ENCODE measurements around the gene GPR42.
"Not testable (repeated sequence)": the region's sequence is repeated elsewhere in the genome, so short reads cannot be mapped to it uniquely, and the experiment has no call there.

Gene GPR42

DNA sequence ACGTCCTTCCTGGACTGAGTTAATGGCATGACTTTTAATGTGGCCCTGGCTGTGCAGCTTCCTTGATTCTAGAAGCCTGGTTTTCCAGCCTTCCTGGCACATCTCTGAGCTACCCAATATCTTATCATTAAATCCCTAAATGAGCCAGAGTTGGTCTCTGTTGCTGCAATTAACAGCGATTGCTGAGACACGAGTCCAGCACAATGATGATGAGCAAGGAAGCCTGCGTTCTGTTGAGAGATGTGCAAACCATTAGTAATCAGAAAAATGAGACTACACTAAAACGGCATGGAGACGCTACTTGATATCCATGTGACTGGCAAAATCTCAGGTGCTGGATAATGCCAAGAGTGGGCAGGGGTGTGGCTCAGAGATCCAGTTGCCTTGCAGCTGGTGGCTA is 26.2 kb downstream of the GPR42 start:
- no peak for DNase-seq

DNA sequence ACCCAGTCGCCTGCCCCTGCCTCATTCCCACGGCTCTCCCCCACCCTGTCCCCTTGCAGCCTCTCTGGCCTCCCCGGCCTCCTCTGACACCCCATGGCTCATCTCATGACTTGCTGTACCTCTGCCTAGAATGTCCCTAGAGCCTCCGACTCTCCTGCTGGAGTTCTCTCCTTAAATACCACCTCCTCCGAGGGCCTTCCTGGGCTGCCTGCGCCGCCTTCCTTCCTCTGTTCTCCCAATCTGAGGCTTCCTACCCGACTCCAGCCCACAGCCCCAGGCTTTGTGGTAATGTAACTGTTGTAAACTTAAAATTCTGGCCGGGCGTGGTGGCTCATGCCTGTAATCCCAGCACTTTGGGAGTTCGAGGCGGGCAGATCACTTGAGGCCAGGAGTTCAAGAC is 27.7 kb downstream of the GPR42 start:
- DNase-seq, result no peak

DNA sequence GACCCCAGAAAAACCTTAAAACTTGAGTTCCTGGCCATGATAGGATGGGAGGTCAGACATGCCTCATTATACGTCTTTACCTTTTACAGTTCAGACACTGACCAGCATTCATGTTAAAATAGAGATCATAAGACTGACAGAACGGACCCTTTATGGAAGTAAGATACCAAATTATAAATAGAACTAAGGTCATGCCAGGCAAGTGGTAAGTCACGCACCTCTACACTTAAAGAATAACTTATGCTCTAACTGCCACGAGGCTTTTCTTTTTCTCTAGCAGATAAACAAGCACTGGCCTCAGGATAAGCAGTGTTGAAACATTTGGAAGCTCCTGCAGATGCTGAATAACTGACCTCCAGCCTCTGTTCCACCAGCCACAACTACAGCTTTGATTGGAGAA is 28.4 kb downstream of the GPR42 start:
- no peak for DNase-seq

DNA sequence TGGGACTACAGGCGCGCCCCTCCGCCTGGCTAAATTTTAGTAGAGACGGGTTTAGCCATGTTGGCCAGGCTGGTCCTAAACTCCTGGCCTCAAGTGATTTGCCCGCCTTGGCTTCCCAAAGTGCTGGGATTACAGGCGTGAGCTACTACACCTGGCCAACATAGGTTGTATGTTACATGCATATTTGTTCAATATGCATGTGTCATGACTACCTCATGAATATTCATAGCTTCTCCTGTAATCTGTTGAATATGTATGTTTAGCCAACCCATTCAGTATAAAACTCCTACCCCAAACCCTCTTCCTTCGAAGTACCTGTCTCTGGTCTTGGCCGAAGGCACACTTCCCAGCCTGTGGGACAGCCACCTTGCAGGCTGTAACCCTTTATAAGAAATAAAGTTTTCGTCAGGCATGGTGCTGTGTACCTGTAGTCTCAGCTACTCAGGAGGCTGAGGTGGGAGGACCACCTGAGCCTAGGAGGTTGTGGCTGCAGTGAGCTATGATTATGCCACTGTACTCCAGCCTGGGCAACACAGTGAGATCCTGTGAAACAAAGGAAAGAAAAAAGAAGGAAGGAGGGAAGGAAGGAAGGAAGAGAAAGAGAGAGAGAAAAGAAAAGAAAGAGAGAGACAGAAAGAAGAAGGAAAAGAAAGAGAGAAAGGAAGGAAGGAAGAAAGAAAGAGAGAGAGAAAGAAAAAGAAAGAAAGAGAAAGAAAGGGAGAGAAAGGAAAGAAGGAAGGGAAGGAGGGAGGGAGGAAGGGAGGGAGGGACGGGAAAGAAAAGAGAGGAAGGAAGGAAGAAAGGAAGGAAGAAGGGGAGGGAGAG is 29.3 kb downstream of the GPR42 start:
- DNase-seq, result no peak

DNA sequence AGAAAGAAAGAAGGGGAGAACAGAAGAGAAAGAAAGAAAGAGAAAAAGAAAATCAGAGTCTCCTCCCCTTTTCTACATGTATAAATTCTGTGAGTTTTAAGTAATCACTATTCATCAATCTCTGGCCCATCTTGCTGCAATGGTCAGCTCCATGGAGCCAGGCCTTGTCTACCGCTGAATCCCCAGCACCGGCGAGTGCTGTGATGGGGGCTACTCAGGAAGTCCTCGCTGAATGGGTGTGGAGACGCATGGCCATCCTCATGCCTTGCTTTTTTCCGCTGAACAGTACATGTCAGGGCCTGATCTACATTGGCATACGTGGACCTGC is 29.9 kb downstream of the GPR42 start:
- no peak for DNase-seq

DNA sequence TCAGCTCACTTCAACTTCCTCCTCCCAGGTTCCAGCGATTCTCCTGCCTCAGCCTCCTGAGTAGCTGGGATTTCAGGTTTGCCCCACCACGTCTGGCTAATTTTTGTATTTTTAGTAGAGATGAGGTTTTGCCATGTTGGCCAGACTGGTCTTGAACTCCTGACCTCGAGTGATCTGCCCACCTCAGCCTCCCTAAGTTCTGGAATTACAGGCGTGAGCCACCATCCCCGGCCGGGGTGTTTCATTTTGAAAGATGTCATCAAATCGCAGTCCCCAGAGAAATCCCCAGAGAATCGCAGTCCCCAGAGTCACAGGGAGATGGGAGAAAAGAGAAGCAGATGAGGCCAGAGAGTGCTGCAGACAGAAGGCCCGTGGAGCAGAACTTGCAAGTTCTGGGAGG is 30.5 kb downstream of the GPR42 start:
- not testable (repeated sequence) for DNase-seq

DNA sequence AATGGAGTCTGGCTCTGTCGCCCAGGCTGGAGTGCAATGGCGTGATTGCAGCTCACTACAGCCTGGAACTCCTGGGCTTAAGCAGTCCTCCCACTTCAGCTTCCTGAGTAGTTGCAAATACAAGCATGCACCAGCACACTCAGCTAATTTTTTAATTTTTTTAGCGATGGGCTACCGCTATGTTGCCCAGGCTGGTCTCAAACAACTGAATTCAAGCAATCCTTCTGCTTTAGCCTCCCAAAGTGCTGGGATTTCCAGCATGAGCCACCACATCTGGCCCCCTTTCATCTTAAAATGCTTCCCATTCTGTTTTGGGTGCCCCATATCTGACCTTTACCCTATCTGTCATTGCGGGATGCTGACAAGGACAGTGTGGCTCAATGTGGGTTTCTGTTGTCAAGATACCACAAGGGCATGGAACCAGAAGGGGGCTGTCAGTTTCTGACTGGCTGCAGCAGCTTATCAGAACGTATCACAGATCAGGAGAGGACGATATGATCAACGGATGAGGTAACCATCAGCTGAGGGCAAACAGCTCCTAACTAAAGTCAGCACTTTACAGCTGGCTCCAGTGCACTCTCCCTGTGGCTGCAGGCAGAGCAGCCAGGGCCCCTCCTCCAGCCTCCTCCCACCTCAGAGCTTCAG is 32.4 kb downstream of the GPR42 start:
- DNase-seq, result no peak

DNA sequence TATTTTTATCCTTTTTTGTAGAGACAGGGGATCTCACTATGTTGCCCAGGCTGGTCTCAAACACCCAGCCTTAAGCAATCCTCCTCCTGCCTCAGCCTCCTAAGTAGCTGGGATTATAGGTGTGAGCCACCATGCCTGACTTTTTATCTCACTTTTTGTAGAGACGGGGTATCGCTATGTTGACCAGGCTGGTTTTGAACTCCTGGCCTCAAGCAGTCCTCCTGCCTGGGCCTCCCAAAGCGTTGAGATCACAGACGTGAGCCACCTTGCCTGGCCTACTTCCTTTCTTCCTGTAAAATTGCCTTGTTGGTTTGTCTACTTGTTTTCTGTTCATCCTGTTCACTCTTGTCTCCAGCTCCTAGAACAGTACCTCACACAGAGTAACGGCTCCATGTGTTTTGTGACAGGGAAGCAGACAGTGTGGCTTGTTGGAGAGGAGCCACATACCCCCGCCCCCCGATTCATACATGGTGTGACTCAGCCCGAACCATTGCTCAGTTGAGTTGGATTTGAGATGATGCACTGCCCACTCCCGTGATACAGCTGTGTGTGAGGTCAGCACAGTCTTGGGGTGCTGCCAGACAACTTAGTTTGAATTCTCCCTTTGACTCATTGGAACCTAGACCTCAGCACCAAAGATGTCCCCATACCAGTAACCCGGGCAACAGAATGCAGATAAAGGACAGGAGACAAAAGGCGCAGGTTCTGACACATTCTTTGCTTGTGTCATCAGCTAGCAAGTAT is 34.2 kb downstream of the GPR42 start:
- DNase-seq, result no peak

DNA sequence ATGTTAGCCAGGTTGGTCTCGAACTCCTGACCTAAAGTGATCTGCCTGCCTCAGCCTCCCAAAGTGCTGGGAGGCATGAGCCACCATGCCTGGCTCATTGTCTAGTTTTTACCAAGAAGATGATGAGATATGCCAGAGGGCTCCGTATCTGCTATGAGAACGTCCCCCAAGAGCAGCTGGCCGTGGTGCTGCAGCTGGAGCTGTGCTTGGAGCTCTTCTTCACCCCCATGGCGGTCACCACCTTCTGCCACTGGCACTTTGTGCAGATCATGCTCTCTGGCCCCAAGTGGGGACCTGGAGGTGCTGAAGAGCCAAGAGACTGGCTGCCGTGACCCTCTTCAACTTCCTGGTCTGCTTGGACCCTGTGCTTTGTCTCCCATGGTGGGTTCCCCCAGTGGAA is 36.8 kb downstream of the GPR42 start:
- DNase-seq, result no peak

DNA sequence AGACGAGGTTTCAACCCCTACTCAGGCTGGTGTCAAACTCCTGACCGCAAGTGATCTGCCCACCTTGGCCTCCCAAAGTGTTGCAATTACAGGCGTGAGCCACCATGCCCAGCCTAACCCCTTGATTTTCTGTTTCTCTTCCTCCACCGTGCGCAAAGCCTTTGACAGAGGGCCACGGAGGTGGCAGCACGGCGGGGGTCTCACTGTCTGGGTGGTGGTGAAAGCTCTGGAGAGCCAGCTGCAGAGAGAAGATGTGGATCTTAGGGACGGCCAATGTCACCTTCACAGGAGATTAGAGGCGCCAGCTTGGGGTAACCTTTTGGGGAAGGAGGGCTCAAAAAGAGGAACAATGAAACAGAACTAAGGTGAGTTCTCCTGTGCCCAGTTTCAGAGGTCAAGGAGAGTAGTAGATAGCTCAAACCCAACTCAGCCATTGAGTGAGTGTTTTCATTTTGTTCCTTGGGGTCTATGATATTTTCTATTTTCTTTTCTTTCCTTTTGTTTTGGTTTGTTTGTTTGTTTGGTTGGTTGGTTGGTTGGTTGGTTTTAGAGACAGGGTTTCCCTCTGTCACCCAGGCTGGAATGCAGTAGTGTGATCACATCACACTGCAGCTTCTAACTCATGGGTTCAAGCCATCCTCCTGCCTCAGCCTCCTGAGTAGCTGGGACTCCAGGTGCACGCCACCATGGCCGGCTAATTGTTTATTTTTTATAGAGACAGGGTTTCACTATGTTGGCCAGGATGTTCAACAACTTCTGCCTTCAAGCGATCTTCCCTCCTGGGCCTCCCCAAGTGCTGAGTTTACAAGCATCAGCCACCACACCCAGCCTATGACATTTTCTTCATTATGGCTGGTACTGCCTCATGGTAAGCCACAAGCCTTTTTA is 37.7 kb downstream of the GPR42 start:
- no peak for DNase-seq

DNA sequence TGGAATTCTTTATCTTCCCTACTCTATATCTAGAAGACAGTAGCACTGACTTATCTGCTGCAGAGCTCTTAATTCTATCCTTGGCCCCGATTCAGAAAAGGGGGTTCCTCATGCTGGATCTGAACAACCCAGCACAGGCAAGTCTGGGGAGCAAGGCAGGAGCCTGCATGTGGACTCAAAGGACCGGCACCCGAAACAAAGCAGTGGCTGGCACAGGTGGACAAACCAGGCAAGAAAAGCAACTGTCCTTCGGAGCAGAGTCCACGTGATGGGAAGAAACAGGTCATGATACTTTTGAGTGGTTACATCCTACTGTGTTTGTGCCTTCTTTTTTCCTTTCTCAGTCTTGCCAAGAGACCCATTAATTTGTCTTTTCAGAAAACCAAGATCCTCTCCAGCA is 38.3 kb downstream of the GPR42 start:
- DNase-seq, result no peak

DNA sequence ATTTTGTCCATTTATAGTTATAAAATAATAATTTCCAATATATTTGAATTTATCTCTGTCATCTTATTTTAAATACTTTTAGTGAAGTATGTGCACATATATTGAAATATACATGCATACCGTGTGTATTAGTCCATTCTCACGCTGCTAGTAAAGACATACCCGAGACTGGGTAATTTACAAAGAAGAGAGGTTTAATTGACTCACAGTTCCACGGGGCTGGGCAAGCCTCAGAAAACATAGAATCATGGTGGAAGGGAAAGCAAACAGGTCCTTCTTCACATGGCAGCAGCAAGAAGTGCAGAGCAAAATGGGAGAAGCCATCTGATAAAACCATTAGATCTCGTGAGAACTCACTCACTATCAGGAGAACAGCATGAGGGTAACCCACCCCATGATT is 39.6 kb downstream of the GPR42 start:
- DNase-seq, result no peak

DNA sequence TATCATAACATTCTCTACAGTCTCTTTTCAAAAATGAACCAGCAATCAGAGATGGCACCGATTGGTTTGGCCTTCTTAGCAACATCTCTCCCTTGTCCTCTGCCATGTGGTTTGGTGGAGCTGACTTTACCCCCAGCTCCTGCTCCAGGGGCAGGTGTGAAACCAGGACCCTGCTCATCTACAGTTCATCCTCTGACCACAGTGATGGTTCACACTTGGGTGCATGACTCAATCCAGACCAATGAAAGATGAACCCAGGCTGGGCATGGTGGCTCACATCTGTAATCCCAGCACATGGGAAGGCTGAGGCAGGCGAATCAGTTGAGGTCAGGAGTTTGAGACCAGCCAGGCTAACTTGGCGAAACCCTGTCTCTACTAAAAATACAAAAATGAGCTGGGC is 43.6 kb downstream of the GPR42 start:
- DNase-seq, result no peak

DNA sequence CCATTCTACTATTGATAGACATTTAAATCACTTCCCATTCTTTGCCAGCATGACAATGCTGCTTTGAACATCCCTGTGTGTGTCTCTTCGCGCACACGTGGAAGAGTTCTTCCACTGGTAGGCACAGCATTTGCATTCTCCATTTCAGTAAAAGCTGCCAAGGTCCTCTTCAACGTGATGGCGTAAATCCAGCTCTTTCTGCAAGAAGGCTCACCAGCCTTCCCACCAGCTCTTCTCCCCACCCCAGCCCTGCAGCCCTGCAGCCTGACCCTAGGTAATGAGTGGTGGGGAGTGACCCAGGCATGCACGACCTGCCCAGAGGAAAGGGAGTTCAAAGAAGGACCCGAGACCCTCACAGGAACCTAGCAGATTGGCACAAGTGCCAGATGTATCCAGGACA is 45.5 kb downstream of the GPR42 start:
- DNase-seq, result no peak

DNA sequence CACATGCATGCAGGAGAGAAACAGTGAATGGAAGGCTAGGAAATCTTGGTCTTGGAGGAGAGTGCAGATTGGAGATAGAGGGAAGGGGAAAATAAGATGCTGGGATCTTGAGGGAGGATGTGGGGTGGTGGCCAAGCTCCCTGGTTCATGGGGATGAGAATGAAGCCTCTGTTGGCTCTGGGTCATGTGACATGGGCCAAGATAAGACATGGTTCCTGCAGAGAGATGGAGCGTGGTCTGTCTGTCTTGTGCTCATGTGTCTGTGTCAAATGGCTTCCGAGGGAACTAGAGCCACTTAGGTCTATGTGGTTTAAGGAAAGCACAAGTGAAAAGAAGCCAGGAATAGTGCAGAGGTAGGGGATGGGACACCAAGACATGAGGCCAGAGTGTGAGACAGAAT is 46.4 kb downstream of the GPR42 start:
- no peak for DNase-seq

DNA sequence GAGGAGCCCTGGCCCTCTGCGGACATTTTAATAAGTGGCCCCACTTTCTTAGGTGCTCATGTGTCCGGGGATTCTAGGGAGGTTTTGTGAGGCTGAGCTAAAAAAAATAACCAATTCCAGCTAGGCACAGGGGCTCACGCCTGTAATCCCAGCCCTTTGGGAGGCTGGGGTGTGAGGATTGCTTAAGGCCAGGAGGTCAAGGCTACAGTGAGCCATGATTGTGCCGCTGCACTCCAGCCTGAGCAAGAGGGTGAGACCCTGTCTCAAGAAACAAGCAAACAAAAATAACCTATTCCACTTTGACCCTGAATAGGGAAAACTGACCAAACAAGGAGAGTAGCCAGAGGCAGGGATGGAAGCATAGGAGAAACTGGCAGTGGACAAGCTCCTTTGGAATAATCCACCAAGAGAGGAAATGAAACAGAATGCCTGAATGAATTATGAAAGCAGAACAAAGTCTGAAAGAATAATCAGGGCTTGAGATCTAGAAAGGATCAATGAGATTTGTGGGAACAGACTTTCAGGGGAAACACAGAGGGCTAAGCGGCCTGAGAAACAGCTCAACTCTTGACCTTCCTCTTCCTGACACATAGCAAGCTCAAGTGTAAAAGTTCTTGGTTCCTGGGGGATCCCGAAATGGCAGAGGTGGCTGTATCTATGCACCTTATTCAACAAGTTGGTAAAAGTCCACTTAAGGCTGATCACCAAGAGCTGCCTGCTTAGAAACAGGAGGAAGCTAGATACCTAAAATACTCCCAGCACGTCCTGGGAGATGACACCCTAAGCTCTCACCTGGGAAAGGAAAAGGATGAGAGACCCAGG is 47.1 kb downstream of the GPR42 start:
- no peak for DNase-seq

DNA sequence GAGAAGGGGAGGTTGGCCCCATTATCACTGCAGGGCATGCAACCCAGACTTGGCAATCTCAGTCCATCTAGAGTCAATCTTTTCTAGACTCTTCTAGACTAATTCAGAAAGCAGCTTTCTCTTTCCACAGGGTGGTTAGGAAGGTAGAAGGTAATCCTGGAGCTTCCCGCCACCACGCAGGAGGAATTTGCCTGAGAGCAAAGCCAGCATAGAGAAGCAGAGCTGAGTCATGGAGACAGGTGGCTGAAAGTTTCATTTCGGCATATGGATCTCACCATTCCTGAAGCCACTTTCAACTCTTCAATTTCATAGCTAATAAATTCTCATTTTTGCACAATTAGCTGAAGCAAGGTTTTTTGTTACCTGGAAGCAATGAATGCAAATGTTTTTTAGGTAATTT is 48.2 kb downstream of the GPR42 start:
- no peak for DNase-seq

DNA sequence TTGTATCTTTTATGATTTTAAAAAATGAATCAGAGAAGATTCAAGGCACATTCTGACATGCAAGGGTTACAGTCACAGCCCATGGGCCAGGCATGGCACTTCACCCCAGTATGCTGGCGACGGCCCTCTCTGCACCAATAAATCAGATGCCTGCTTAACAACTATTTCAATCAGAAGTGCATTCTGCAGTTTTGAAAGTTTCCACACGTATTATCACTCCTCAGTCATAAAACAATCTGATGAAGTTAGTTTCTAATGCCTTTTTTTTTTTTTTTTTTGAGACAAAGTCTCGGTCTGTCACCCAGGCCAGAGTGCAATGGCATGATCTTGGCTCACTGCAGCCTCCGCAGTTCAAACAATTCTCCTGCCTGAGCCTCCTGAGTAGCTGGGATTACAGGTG is 48.9 kb downstream of the GPR42 start:
- DNase-seq, result no peak

DNA sequence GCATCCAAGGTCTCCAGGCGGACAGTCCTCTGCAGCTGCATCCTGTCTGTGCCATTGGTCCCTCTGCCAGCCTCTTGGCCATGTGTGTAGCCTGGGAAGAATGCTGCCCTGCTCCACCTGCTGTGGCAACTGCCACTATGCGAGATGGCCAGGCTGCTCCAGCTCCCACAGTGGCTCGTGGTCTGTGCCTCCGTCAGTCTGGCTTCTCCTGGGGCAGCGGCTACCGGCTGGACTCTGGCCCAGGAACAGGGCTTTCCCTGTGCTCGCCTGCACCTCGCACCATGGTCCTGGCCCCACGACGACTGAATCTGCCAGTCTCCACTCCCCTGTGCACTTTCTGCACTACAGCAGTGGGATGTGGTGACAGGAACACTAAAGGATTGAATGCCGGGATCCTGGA is 50.5 kb downstream of the GPR42 start:
- DNase-seq, result no peak

All from NCI-H748 treated with DMSO at 0.1 percent for 48 hours (cell line).